ENCODE results near the gene TTI1. TPM values are rescaled to one million over a fixed set of nuclear protein-coding genes. Genes with fewer than 3 reads are reported as not detected.

Gene TTI1
- total and polyA plus RNA-seq, 2 of the 13 experiments (the other 11 are each of a cell fraction or from before 2014, with no cell fraction given), result 22.9 to 39.8 TPM

- TF ChIP-seq PRDM10 (CRISPR knock-in tag; IDR thresholded peaks at IDR 0.05; ENCODE audit: low read depth) (0 out of 2 replicates have a peak, but pooled peaks have one; percentile 41), ZNF580 (CRISPR knock-in tag; IDR thresholded peaks at IDR 0.05; ENCODE audit: borderline replicate concordance, low read depth) (0 out of 2 replicates have a peak, but pooled peaks have one; percentile 36), ZMAT5 (CRISPR knock-in tag; IDR thresholded peaks at IDR 0.05; ENCODE audit: borderline replicate concordance, low read depth) (no peak), TRAFD1 (CRISPR knock-in tag; IDR thresholded peaks at IDR 0.05; ENCODE audit: borderline replicate concordance) (no peak), ZNF331 (CRISPR knock-in tag; IDR thresholded peaks at IDR 0.05) (peak; percentile 91; the same call in 1 of the 2 replicates), ZNF225 (CRISPR knock-in tag; IDR thresholded peaks at IDR 0.05) (no peak), PHF5A (CRISPR knock-in tag; IDR thresholded peaks at IDR 0.05; ENCODE audit: low read depth, unreplicated experiment) (no peak), ARID4A (CRISPR knock-in tag; IDR thresholded peaks at IDR 0.05; ENCODE audit: borderline replicate concordance) (no peak), EED (CRISPR knock-in tag; IDR thresholded peaks at IDR 0.05) (no peak), NKX3-1 (CRISPR knock-in tag; IDR thresholded peaks at IDR 0.05) (no peak), GATAD1 (CRISPR knock-in tag; IDR thresholded peaks at IDR 0.05) (no peak), RORA (CRISPR knock-in tag; IDR thresholded peaks at IDR 0.05) (no peak), ZNF703 (CRISPR knock-in tag; IDR thresholded peaks at IDR 0.05; ENCODE audit: borderline replicate concordance) (no peak), PAF1 (CRISPR knock-in tag; IDR thresholded peaks at IDR 0.05) (no peak), RAD51 (IDR thresholded peaks at IDR 0.05; ENCODE audit: borderline replicate concordance) (no peak), TEAD2 (CRISPR knock-in tag; IDR thresholded peaks at IDR 0.05) (no peak), SIN3A (IDR thresholded peaks at IDR 0.05; ENCODE audit: borderline replicate concordance, low read depth, low read length) (no peak), ZNF878 (CRISPR knock-in tag; IDR thresholded peaks at IDR 0.05) (no peak), CERS6 (CRISPR knock-in tag; IDR thresholded peaks at IDR 0.05) (no peak), SOX5 (CRISPR knock-in tag; IDR thresholded peaks at IDR 0.05; ENCODE audit: borderline replicate concordance) (peak; percentile 79; the same call in 1 of the 2 replicates)
These were observed 26.6 kb upstream of the TTI1 start (continued) for GRCh38 chr20:38059832-38060231.

Data from HepG2 (cell line).